Measurements from ENCODE around the gene KIF26B.

Gene KIF26B

DNA sequence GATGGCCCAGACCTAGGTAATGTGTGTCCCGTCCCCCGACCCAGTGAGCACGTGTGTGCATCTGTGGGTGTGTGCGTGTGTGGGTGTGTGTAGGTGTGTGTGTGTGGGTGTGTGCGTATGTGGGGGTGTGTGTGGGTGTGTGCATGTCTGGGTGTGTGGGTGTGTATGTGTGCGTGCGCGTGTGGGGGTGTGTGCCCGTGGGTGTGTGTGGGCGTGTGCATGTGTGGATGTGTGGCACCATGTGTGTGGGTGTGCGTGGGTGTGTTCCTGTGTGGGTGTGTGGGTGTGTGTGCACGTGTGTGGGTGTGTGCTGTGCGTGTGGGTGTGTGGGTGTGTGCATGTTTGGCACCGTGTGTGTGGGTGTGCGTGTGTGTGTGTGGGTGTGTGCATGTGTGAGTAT lies 309.5 kb downstream of the KIF26B start:
- no peak for DNase-seq (ENCODE audit: low read depth in 2 of 2)

- DNase-seq (ENCODE audit: low read depth in 2 of 2), result no peak
Observed at GRCh38 chr1:245465666-245466065, 310.9 kb downstream of the KIF26B start.

GRCh38 chr1:245466261-245466660 lies 311.5 kb downstream of the KIF26B start:
- DNase-seq (ENCODE audit: low read depth in 2 of 2), result no peak

GRCh38 chr1:245467804-245468203 lies 313.0 kb downstream of the KIF26B start:
- DNase-seq (ENCODE audit: low read depth in 2 of 2), result no peak

DNA sequence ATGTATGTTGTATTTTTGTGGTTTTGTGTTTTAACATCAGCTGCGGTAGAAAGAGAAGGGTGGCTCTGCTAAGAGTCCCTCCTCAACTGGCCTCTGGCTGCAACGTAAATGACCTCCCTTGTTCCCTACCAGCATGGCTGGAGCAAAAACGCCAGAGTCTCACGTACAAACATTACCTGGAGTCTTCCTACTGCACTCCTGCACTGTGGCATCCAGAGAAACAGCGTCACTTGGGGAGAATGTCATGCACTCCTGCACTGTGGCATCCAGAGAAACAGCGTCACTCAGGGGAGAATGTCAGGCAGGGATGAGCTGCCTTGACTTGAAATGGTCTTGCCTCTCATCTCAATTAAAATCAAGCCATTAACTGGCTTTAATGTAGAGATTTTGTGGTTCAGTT lies 314.2 kb downstream of the KIF26B start:
- no peak for DNase-seq (ENCODE audit: low read depth in 2 of 2)

DNA sequence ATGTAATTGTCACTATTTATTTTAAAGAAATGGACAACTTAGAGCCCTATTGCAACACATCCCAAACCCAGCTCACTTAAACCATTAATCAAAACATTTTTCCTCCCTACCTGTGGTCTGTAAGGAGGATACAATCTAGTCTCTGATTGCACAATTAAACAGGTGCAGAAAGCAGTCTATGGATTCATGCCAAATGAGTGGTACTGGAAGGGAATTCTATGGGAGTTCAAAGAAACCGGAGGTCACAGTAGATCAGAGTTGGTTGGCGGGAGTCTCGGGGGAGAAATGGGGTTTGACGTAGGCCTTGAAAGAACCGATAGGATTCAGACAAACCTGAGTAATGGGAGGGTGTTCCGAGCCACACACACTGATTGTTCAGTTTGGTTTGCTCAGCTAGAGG lies 314.9 kb downstream of the KIF26B start:
- DNase-seq (ENCODE audit: low read depth in 2 of 2), result no peak

DNA sequence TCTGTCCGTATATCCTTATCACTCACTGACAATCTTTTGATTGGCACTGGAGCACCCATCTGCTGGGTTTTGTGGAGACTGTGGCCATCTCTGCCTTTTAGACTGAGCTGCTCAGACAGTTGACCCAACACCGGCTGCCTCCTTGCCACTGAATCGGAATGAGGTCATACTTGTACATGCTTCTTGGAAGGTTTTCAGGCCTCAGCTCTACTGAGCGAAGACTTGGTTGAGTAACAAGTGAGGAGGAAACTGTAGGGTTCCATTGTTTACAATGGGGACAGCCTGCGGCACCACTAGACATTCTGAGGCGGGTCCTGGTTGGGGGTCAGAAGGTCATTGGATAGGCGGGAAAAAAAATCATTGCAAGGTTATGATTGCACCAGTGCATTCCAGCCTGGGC lies 320.3 kb downstream of the KIF26B start:
- no peak for DNase-seq (ENCODE audit: low read depth in 2 of 2)

- peak in 1 of 2 experiments; percentile 17 for DNase-seq (ENCODE audit: low read depth in 2 of 2)
Observed at GRCh38 chr1:245475961-245476516, 321.3 kb downstream of the KIF26B start.

- no peak for DNase-seq (ENCODE audit: low read depth in 2 of 2)
Observed at GRCh38 chr1:245477941-245478340, 323.2 kb downstream of the KIF26B start.

DNA sequence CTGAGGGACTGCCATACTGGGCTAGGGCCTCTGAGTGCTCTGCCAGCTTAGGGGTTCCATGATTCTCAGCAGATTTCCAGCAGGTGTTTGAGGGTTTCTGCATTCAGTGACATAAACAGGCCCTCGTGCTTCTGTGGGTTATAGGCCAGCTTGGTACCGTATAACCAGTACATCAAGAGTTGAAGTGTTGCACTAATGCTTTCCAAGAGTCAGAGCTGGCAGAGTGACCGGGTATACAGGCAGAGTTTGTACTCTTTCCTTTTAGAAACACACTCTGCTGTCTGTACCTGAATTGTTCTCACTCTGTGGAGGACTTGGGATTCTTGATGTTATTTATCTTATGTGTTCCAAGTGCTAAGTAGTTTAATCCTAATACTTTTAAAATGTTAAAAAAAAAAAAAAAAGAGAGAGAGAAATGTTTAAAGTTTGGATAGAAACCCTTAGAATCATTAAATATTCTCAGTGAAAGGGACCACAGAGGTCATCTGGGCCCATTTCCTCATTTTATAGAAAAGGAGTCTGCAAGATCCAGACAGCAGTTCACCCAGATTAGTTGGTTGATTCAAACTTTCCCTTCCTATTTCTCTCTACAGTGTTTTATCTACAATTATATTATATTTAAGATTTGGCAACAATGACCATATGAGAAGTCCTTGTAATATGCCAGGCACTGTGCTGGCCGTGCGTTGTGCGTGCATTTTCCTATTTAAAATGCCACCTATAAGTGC lies 325.8 kb downstream of the KIF26B start:
- DNase-seq (ENCODE audit: low read depth in 2 of 2), result no peak

DNA sequence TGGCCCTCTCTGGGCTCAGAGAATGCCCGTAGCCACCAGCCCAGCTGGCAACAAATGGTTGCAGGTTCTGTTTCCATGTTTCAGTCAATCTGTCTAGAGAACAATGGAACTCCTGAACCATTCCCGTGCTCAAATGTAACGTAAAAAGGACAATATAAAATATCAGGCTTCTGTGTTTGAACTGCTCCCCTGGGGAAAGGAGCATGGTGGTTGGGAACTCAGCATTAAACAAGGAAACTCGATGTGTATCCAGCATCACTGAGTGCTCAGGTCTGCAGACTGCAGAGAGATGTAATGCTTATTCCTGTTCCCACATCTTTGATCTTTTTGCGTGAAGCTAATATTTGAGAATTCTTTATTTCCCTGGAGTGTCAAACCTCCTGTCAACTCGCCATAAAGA lies 326.5 kb downstream of the KIF26B start:
- no peak for DNase-seq (ENCODE audit: low read depth in 2 of 2)

GRCh38 chr1:245483247-245483646 lies 328.5 kb downstream of the KIF26B start:
- DNase-seq (ENCODE audit: low read depth in 2 of 2), result no peak

DNA sequence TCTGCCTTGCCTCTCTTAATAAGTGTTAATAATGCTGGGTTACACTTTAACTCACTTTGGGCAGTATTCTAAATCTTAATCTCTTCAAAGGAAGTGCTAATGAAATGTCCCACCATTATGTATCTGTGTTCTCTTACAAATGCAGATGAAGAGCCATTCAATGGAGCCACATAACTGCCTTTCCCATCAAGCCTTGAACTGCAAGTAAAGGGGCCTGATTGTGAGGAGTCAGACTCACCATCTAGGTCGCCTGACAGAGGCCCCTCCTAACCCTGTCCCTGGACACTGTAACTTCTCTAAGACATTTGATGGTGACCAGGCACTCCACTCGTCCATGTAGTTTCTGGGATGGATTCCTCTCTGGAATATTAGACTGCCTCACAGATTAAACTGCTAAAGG lies 329.4 kb downstream of the KIF26B start:
- no peak for DNase-seq (ENCODE audit: low read depth in 2 of 2)

GRCh38 chr1:245485996-245486395 lies 331.2 kb downstream of the KIF26B start:
- DNase-seq (ENCODE audit: low read depth in 2 of 2), result no peak

DNA sequence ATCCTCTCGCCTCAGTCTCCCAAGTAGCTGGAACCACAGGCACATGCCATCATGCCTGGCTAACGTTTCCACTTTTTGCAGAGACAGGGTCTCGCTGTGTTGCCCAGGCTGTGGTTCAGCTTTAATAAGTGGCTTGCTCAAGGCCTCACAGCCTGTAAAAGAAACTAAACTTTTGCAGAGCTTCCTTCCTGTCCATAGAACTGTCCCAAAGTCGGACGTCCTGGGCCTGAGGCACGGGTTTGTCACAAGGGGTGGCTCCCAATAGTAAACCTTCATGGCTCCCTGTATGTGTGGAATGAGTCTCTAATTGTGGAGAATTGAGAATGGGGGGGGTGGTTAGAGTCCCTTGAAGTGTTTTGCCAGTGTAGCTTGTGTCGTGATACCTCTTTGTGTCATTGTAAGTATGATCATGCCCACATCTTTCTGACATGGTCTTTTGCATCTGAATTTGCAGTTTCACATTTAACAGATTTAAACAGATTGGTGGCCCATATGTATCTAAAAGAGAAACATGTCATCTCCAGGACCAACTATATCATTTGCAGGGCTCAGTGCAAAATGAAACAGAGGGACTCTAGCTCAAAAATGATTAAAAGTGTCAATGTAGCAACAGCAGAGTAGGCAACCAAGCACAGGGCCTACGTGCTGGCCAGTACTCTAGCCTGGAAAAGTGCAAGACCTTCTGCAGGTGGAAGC lies 332.1 kb downstream of the KIF26B start:
- DNase-seq (ENCODE audit: low read depth in 2 of 2), result no peak

GRCh38 chr1:245488346-245489129 lies 333.8 kb downstream of the KIF26B start:
- no peak for DNase-seq (ENCODE audit: low read depth in 2 of 2)

DNA sequence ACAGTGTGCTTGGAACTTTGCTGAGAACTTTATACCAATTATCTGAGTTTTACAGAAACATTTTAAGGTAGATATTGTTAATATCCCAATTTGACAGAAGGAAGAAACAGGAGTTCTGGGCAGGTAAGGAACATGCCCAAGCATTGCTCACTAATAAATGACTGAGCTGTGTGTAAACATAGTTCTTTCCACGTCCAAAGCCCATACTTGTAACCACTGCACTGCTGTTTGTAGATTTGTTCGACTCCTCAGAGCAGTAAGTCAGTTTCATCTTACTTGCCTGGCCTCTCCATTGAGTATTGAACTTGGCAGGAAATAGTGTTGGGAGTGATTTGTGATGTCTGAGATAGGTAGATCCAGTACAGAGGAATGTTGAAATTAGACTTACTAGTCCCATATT lies 335.1 kb downstream of the KIF26B start:
- DNase-seq (ENCODE audit: low read depth in 2 of 2), result no peak

GRCh38 chr1:245493029-245493428 lies 338.2 kb downstream of the KIF26B start:
- no peak for DNase-seq (ENCODE audit: low read depth in 2 of 2)

DNA sequence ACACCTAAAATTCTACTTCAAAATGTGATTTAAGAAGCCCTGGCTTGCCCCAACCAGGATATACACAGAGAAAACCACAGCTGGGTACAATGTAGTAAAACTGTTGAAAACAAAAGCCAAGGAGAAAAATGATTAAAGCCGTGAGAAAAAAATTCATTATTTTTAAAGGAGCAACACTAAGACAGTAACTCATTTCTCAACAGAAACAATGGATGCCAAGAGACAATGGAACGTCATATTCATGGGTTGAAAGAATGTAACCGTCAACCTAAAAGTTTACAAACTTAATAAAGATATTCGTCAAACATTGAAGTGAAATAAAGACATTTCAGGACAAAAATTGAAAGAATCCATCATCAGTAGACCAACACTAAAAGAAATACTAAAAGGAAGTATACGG lies 340.9 kb downstream of the KIF26B start:
- DNase-seq (ENCODE audit: low read depth in 2 of 2), result no peak

GRCh38 chr1:245500546-245500945 lies 345.8 kb downstream of the KIF26B start:
- peak; percentile 85 to 86 for DNase-seq (ENCODE audit: low read depth in 2 of 2)

DNA sequence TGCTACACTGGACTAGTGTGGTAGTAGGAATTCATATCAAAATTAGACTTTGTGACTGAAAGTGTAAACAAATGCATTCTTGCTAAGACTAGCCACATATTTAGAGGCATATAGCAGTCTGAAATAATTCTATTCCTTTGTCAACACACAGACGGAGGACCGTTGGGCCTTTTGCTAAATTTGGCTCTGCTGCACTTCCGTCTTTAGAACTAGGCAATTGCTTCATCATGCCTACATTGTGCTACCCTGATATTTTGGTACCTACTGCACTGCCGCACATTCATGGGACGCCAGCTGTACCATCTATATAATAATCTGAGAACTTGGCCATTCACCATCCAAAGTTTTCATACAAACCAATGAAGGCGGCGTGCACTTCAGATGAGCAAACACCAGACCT lies 346.8 kb downstream of the KIF26B start:
- no peak for DNase-seq (ENCODE audit: low read depth in 2 of 2)

DNA sequence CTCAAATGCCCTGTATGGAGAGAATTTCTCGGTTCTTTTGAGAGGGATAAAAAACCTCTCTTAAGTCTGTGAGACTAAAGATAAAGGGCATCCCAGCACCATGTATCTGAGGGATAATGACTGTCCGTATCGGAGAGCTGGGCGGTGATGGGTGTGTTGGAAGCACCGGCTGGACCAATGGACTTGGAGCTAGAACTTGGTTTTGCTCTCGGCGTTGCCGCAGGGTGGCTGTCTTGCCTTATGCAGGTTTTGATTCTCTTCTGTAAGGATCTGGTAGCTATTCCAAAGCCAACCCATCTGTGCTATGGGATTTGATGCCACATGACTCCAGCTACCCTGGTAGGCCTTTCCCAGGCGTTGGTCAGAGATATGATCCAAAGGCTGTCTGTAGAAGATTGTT lies 348.8 kb downstream of the KIF26B start:
- DNase-seq (ENCODE audit: low read depth in 2 of 2), result no peak
